Heart left ventricle (tissue), 13 donors: Measurements from ENCODE around the gene PNPLA1.

Source experiments
- CTCF ChIP-seq, 12 donors: fragments of 200-600 bp; sonication (generic) in 4 of 12; IDR thresholded peaks; one replicate each; pipeline versions ENCODE4 v1.5.0 to v1.8.0; 2018 to 2022; ENCODE audit warnings: antibody characterized with exemption in 12 of 12, mild to moderate bottlenecking in 5 of 12
- POLR2A ChIP-seq, 2 donors: fragments of 450-650 bp; IDR thresholded peaks; one replicate each; pipeline ENCODE4 v1.6.1; 2017; ENCODE audit warnings: antibody characterized with exemption in 2 of 2, mild to moderate bottlenecking in 2 of 2, moderate library complexity in 2 of 2
- donor health status: ischemic (EF 13 %, LVEDD 7.1; RV severe dilation, severe dysfunction).
- donor health status: DM: no; HTN: yes; CAD: no.
- donor health status: DM: no; HTN: no; CAD: no.
- donor health status: ischemic (EF 25% LVEDD 6.9; RV normal size, moderate dysfunction).
- donor health status: ischemic (EF 25% LVEDD 5.7; RV mildly dilated, moderate dysfunction).
- donor health status: ischemic (EF 35%, LVEDD 5.7; RV mildly dilated, moderate dysfunction).
- donor health status: nonischemic (EF 11% LVEDD 7.7; RV severe dilation, severe dysfunction).
- donor health status: DM: yes; HTN: yes; CAD: no.
- donor health status: PGD.
- donor health status: ischemic (EF 29% LVEDD 5.4; RV normal size, mild dysfunction).
- donor health status: nonischemic (EF 23%, LVEDD 6.1; RV moderate dilation, normal function).

DNA sequence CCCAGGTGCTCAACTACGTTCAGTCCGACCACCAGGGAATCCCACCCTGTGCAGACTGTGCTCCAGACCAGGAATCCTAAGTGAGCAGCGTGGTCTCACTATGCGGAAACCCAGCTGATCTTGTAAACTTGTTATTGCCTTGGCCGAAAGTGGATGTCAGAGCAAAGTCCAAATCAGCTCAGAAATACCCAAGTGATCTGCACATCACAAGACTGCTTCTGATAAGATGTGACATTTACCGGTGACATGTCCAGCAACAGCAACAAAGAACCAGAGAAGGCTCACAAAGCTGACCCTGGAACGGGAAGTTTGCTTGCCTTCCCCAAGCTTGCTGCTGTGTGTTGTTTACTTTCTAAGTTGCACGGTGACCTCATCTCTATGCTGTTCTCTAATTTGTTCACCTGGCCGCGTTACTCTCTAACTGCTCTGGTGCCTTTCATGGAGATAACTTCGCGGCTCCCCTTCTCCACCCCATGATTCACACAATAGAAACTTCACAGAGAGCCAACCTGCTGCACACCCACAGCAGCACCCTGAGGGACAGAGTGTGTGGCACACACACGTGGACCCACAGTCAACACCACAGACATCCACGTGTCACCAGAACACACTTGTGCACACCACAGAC lies 65.1 kb downstream of the PNPLA1 start:
- TF ChIP-seq CTCF (IDR thresholded peaks at IDR 0.05), result no peak
- TF ChIP-seq POLR2A (IDR thresholded peaks at IDR 0.05), result no peak
